ENCODE measurements around the gene RNF167.

Gene RNF167

DNA sequence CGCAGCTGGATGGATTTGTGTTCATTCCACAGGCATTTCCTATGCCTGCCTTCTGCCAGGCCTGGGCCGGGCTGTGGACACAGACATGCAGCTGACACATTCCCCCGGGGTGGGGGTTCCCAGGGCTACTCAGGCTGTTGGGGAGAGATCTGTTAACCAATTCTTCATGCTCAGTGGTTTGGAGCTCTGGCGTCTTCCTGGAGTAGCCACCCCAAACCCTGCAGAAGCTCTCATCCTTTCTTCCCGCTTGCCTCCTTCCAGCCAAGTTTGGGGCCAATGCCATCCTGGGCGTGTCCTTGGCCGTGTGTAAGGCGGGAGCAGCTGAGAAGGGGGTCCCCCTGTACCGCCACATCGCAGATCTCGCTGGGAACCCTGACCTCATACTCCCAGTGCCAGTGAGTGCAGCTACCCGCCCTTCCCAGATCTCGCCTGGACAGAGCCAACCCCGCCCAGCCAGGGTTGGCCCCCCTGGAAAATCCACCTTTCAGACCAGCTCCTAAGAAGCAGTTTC is 13.4 kb downstream of the RNF167 start:
- Histone ChIP-seq H3K27ac (ENCODE audit: low read length) (no peak overlapping the region), H3K4me3 (ENCODE audit: low read length) (no peak overlapping the region), H3K4me1 (ENCODE audit: low read length) (peaks cover 14% of the 10 kb centered on the region), H3K79me2 (ENCODE audit: low read length) (peaks cover 19% of the 10 kb centered on the region; the same call in 1 of the 2 replicates), H3K27me3 (ENCODE audit: low read depth, low read length) (no peaks in the 10 kb centered on the region), H3K36me3 (replicated peaks; ENCODE audit: low read depth, low read length) (no peaks in the 10 kb centered on the region), H3K4me2 (ENCODE audit: low read length) (no peak overlapping the region), H4K20me1 (ENCODE audit: insufficient read depth, low read length) (no peaks in the 10 kb centered on the region), H3K9ac (ENCODE audit: low read length) (no peak overlapping the region), H2AFZ (ENCODE audit: low read depth, low read length) (no peak overlapping the region), H3K9me3 (ENCODE audit: insufficient read depth, low read length) (no peaks in the 10 kb centered on the region)
- TF ChIP-seq EZH2phosphoT487 (IDR thresholded peaks at IDR 0.05; ENCODE audit: low read depth) = no peak
- TF ChIP-seq, protein P1, sequence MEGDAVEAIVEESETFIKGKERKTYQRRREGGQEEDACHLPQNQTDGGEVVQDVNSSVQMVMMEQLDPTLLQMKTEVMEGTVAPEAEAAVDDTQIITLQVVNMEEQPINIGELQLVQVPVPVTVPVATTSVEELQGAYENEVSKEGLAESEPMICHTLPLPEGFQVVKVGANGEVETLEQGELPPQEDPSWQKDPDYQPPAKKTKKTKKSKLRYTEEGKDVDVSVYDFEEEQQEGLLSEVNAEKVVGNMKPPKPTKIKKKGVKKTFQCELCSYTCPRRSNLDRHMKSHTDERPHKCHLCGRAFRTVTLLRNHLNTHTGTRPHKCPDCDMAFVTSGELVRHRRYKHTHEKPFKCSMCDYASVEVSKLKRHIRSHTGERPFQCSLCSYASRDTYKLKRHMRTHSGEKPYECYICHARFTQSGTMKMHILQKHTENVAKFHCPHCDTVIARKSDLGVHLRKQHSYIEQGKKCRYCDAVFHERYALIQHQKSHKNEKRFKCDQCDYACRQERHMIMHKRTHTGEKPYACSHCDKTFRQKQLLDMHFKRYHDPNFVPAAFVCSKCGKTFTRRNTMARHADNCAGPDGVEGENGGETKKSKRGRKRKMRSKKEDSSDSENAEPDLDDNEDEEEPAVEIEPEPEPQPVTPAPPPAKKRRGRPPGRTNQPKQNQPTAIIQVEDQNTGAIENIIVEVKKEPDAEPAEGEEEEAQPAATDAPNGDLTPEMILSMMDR (IDR thresholded peaks at IDR 0.05; ENCODE audit: low read depth, low read length) = no peak

DNA sequence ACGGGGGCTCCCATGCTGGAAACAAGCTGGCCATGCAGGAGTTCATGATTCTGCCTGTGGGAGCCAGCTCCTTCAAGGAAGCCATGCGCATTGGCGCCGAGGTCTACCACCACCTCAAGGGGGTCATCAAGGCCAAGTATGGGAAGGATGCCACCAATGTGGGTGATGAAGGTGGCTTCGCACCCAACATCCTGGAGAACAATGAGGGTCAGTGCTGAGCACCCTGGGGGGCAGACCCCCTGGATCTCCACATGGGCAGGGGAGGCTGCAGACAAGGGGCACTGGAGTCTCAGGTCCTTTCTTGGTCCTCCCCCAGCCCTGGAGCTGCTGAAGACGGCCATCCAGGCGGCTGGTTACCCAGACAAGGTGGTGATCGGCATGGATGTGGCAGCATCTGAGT is 15.0 kb downstream of the RNF167 start:
- Histone ChIP-seq H3K4me3 (ENCODE audit: low read length) (no peak overlapping the region), H3K79me2 (ENCODE audit: low read length) (peaks cover 16% of the 10 kb centered on the region; the same call in 1 of the 2 replicates), H3K9me3 (ENCODE audit: insufficient read depth, low read length) (no peaks in the 10 kb centered on the region), H3K9ac (ENCODE audit: low read length) (no peak overlapping the region), H4K20me1 (ENCODE audit: insufficient read depth, low read length) (no peaks in the 10 kb centered on the region), H2AFZ (ENCODE audit: low read depth, low read length) (no peak overlapping the region), H3K27ac (ENCODE audit: low read length) (no peak overlapping the region), H3K27me3 (ENCODE audit: low read depth, low read length) (no peaks in the 10 kb centered on the region), H3K4me1 (ENCODE audit: low read length) (peaks cover 14% of the 10 kb centered on the region), H3K36me3 (replicated peaks; ENCODE audit: low read depth, low read length) (no peaks in the 10 kb centered on the region), H3K4me2 (ENCODE audit: low read length) (no peak overlapping the region)
- no peak for TF ChIP-seq EZH2phosphoT487 (IDR thresholded peaks at IDR 0.05; ENCODE audit: low read depth)
- TF ChIP-seq, protein P1 (IDR thresholded peaks at IDR 0.05; ENCODE audit: low read depth, low read length) = no peak

DNA sequence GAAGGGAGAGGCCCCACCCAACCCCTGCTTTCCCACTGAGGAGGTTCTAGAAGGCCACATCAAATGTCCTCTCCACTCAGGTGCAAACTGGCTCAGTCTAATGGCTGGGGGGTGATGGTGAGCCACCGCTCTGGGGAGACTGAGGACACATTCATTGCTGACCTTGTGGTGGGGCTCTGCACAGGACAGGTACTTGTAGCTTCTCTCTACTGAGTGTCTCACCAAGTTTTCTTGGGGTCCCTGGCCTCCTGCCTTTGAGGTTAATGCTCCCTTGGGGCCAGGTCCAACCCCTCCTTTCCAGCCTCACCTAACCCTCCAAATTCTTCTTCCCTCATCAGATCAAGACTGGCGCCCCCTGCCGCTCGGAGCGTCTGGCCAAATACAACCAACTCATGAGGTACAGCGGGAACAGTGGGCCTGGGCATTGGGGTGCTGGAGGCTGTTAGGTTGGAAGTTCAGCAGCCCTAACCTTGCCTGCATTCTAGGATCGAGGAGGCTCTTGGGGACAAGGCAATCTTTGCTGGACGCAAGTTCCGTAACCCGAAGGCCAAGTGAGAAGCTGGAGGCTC is 16.5 kb downstream of the RNF167 start:
- no peak overlapping the region for H3K4me3 ChIP-seq (ENCODE audit: low read length)
- no peaks in the 10 kb centered on the region for H3K27me3 ChIP-seq (ENCODE audit: low read depth, low read length)
- TF ChIP-seq, protein P1 (IDR thresholded peaks at IDR 0.05; ENCODE audit: low read depth, low read length) = peak; percentile 59
- TF ChIP-seq EZH2phosphoT487 (IDR thresholded peaks at IDR 0.05; ENCODE audit: low read depth) = no peak
- no peaks in the 10 kb centered on the region for H3K9me3 ChIP-seq (ENCODE audit: insufficient read depth, low read length)
- H4K20me1 ChIP-seq (ENCODE audit: insufficient read depth, low read length) = no peaks in the 10 kb centered on the region
- H3K27ac ChIP-seq (ENCODE audit: low read length) = no peak overlapping the region
- H3K4me2 ChIP-seq (ENCODE audit: low read length) = no peak overlapping the region
- H3K4me1 ChIP-seq (ENCODE audit: low read length) = peaks cover 3% of the 10 kb centered on the region; the same call in 1 of the 2 replicates
- H3K79me2 ChIP-seq (ENCODE audit: low read length) = peaks cover under 1% of the 10 kb centered on the region; the same call in 1 of the 2 replicates
- no peak overlapping the region for H2AFZ ChIP-seq (ENCODE audit: low read depth, low read length)
- H3K9ac ChIP-seq (ENCODE audit: low read length) = no peak overlapping the region
- no peaks in the 10 kb centered on the region for H3K36me3 ChIP-seq (replicated peaks; ENCODE audit: low read depth, low read length)

DNA sequence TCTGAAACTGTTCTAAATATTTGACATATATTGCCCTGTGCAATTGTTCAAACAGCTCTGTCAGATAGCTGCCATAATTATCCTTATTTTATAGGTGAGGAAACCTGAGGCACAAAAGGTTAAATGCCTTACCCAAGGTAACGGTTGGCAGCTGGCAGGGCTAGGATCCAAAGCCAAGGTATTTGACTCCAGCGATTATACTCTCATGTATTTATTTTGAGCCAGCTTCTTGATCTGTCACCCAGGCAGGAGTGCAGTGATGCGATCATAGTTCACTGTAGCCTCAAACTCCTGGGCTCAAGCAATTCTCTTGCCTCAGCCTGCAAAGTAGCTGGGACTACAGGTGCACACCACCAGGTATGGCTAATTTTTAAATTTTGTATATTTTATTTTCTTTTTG is 18.0 kb downstream of the RNF167 start:
- no peak overlapping the region for H2AFZ ChIP-seq (ENCODE audit: low read depth, low read length)
- TF ChIP-seq, protein P1 (IDR thresholded peaks at IDR 0.05; ENCODE audit: low read depth, low read length) = no peak
- TF ChIP-seq EZH2phosphoT487 (IDR thresholded peaks at IDR 0.05; ENCODE audit: low read depth) = no peak
- no peaks in the 10 kb centered on the region for H3K9me3 ChIP-seq (ENCODE audit: insufficient read depth, low read length)
- H3K4me1 ChIP-seq (ENCODE audit: low read length) = no peaks in the 10 kb centered on the region
- no peak overlapping the region for H3K4me2 ChIP-seq (ENCODE audit: low read length)
- no peaks in the 10 kb centered on the region for H3K36me3 ChIP-seq (replicated peaks; ENCODE audit: low read depth, low read length)
- H4K20me1 ChIP-seq (ENCODE audit: insufficient read depth, low read length) = no peaks in the 10 kb centered on the region
- no peaks in the 10 kb centered on the region for H3K79me2 ChIP-seq (ENCODE audit: low read length)
- no peak overlapping the region for H3K9ac ChIP-seq (ENCODE audit: low read length)
- H3K27me3 ChIP-seq (ENCODE audit: low read depth, low read length) = no peaks in the 10 kb centered on the region
- no peak overlapping the region for H3K27ac ChIP-seq (ENCODE audit: low read length)
- H3K4me3 ChIP-seq (ENCODE audit: low read length) = no peak overlapping the region
